Measurements from ENCODE around the gene PRPF40B.

The PRPF40B gene

GRCh38 chr12:49646331-49646830, 23.0 kb downstream of the PRPF40B start:
- Histone ChIP-seq H3K27me3 (ENCODE audit: control insufficient read depth, insufficient read depth, low read length, poor library complexity, severe bottlenecking) (no peaks in the 10 kb centered on the region), H3K4me1 (ENCODE audit: control insufficient read depth, insufficient read depth, low read length) (peaks cover 6% of the 10 kb centered on the region), H3K4me3 (ENCODE audit: insufficient read depth, low read depth, low read length) (no peak overlapping the region), H3K27ac (ENCODE audit: insufficient read depth, low read depth, low read length, poor library complexity, severe bottlenecking) (no peak overlapping the region), H3K36me3 (ENCODE audit: control insufficient read depth, insufficient read depth, low read length) (peaks cover 46% of the 10 kb centered on the region), H3K9me3 (ENCODE audit: control insufficient read depth, low read length) (no peaks in the 10 kb centered on the region)
- 97 to 98% methylated on average over 7 of the region's 7 CpGs for WGBS, 2 experiments

- peaks cover 46% of the 10 kb centered on the region for H3K36me3 ChIP-seq (ENCODE audit: control insufficient read depth, insufficient read depth, low read length)
- no peaks in the 10 kb centered on the region for H3K9me3 ChIP-seq (ENCODE audit: control insufficient read depth, low read length)
- WGBS, 2 experiments = 88 to 89% methylated on average over 12 of the region's 12 CpGs
- peaks cover 6% of the 10 kb centered on the region for H3K4me1 ChIP-seq (ENCODE audit: control insufficient read depth, insufficient read depth, low read length)
- no peak overlapping the region for H3K4me3 ChIP-seq (ENCODE audit: insufficient read depth, low read depth, low read length)
- H3K27ac ChIP-seq (ENCODE audit: insufficient read depth, low read depth, low read length, poor library complexity, severe bottlenecking) = no peak overlapping the region
- H3K27me3 ChIP-seq (ENCODE audit: control insufficient read depth, insufficient read depth, low read length, poor library complexity, severe bottlenecking) = no peaks in the 10 kb centered on the region
Observed at GRCh38 chr12:49646871-49647654, 23.7 kb downstream of the PRPF40B start.

- WGBS, 2 experiments = 92 to 95% methylated on average over 15 of the region's 15 CpGs
- Histone ChIP-seq H3K9me3 (ENCODE audit: control insufficient read depth, low read length) (no peaks in the 10 kb centered on the region), H3K4me3 (ENCODE audit: insufficient read depth, low read depth, low read length) (no peak overlapping the region), H3K36me3 (ENCODE audit: control insufficient read depth, insufficient read depth, low read length) (peaks cover 46% of the 10 kb centered on the region), H3K27me3 (ENCODE audit: control insufficient read depth, insufficient read depth, low read length, poor library complexity, severe bottlenecking) (no peaks in the 10 kb centered on the region), H3K27ac (ENCODE audit: insufficient read depth, low read depth, low read length, poor library complexity, severe bottlenecking) (no peak overlapping the region), H3K4me1 (ENCODE audit: control insufficient read depth, insufficient read depth, low read length) (peaks cover 6% of the 10 kb centered on the region)
Observed at GRCh38 chr12:49647827-49648711, 24.7 kb downstream of the PRPF40B start.

- H3K9me3 ChIP-seq (ENCODE audit: control insufficient read depth, low read length) = no peaks in the 10 kb centered on the region
- no peak overlapping the region for H3K27ac ChIP-seq (ENCODE audit: insufficient read depth, low read depth, low read length, poor library complexity, severe bottlenecking)
- H3K27me3 ChIP-seq (ENCODE audit: control insufficient read depth, insufficient read depth, low read length, poor library complexity, severe bottlenecking) = no peaks in the 10 kb centered on the region
- H3K36me3 ChIP-seq (ENCODE audit: control insufficient read depth, insufficient read depth, low read length) = peaks cover 45% of the 10 kb centered on the region
- H3K4me3 ChIP-seq (ENCODE audit: insufficient read depth, low read depth, low read length) = no peak overlapping the region
- H3K4me1 ChIP-seq (ENCODE audit: control insufficient read depth, insufficient read depth, low read length) = peaks cover 6% of the 10 kb centered on the region
- WGBS, 2 experiments = 82 to 91% methylated on average over 3 of the region's 3 CpGs
Observed at GRCh38 chr12:49648712-49649003, 25.3 kb downstream of the PRPF40B start.

GRCh38 chr12:49649445-49649844, 26.1 kb downstream of the PRPF40B start:
- H3K27me3 ChIP-seq (ENCODE audit: control insufficient read depth, insufficient read depth, low read length, poor library complexity, severe bottlenecking) = no peaks in the 10 kb centered on the region
- peaks cover 38% of the 10 kb centered on the region for H3K36me3 ChIP-seq (ENCODE audit: control insufficient read depth, insufficient read depth, low read length)
- H3K4me1 ChIP-seq (ENCODE audit: control insufficient read depth, insufficient read depth, low read length) = peaks cover 6% of the 10 kb centered on the region
- H3K9me3 ChIP-seq (ENCODE audit: control insufficient read depth, low read length) = no peaks in the 10 kb centered on the region
- 97% methylated on average over 11 of the region's 11 CpGs for WGBS, 2 experiments
- H3K4me3 ChIP-seq (ENCODE audit: insufficient read depth, low read depth, low read length) = no peak overlapping the region
- no peak overlapping the region for H3K27ac ChIP-seq (ENCODE audit: insufficient read depth, low read depth, low read length, poor library complexity, severe bottlenecking)

- peaks cover 6% of the 10 kb centered on the region for H3K4me1 ChIP-seq (ENCODE audit: control insufficient read depth, insufficient read depth, low read length)
- H3K4me3 ChIP-seq (ENCODE audit: insufficient read depth, low read depth, low read length) = no peak overlapping the region
- no peaks in the 10 kb centered on the region for H3K9me3 ChIP-seq (ENCODE audit: control insufficient read depth, low read length)
- no peaks in the 10 kb centered on the region for H3K27me3 ChIP-seq (ENCODE audit: control insufficient read depth, insufficient read depth, low read length, poor library complexity, severe bottlenecking)
- H3K36me3 ChIP-seq (ENCODE audit: control insufficient read depth, insufficient read depth, low read length) = peaks cover 36% of the 10 kb centered on the region
- no peak overlapping the region for H3K27ac ChIP-seq (ENCODE audit: insufficient read depth, low read depth, low read length, poor library complexity, severe bottlenecking)
- 90 to 93% methylated on average over 5 of the region's 5 CpGs for WGBS, 2 experiments
Observed at GRCh38 chr12:49649892-49650291, 26.5 kb downstream of the PRPF40B start.

GRCh38 chr12:49651855-49652254, 28.5 kb downstream of the PRPF40B start:
- H3K4me3 ChIP-seq (ENCODE audit: insufficient read depth, low read depth, low read length) = no peak overlapping the region
- H3K36me3 ChIP-seq (ENCODE audit: control insufficient read depth, insufficient read depth, low read length) = peaks cover 20% of the 10 kb centered on the region
- no peaks in the 10 kb centered on the region for H3K27me3 ChIP-seq (ENCODE audit: control insufficient read depth, insufficient read depth, low read length, poor library complexity, severe bottlenecking)
- peaks cover 6% of the 10 kb centered on the region for H3K4me1 ChIP-seq (ENCODE audit: control insufficient read depth, insufficient read depth, low read length)
- no peaks in the 10 kb centered on the region for H3K9me3 ChIP-seq (ENCODE audit: control insufficient read depth, low read length)
- no peak overlapping the region for H3K27ac ChIP-seq (ENCODE audit: insufficient read depth, low read depth, low read length, poor library complexity, severe bottlenecking)
- WGBS, 2 experiments = 78 to 79% methylated on average over 8 of the region's 8 CpGs

- Histone ChIP-seq H3K9me3 (ENCODE audit: control insufficient read depth, low read length) (no peaks in the 10 kb centered on the region), H3K4me1 (ENCODE audit: control insufficient read depth, insufficient read depth, low read length) (no peaks in the 10 kb centered on the region), H3K27ac (ENCODE audit: insufficient read depth, low read depth, low read length, poor library complexity, severe bottlenecking) (no peak overlapping the region), H3K27me3 (ENCODE audit: control insufficient read depth, insufficient read depth, low read length, poor library complexity, severe bottlenecking) (no peaks in the 10 kb centered on the region), H3K36me3 (ENCODE audit: control insufficient read depth, insufficient read depth, low read length) (peaks cover 27% of the 10 kb centered on the region), H3K4me3 (ENCODE audit: insufficient read depth, low read depth, low read length) (no peak overlapping the region)
- WGBS, 2 experiments = 96 to 98% methylated on average over 4 of the region's 4 CpGs
Observed at GRCh38 chr12:49652921-49653520, 29.7 kb downstream of the PRPF40B start.

GRCh38 chr12:49654715-49655114, 31.4 kb downstream of the PRPF40B start:
- no peak overlapping the region for H3K27ac ChIP-seq (ENCODE audit: insufficient read depth, low read depth, low read length, poor library complexity, severe bottlenecking)

More at GRCh38 chr12:49654715-49655114, 31.4 kb downstream of the PRPF40B start:
- H3K9me3 ChIP-seq (ENCODE audit: control insufficient read depth, low read length) = no peaks in the 10 kb centered on the region
- WGBS, 2 experiments = 95 to 97% methylated on average over 5 of the region's 5 CpGs
- H3K36me3 ChIP-seq (ENCODE audit: control insufficient read depth, insufficient read depth, low read length) = peaks cover 18% of the 10 kb centered on the region
- H3K4me3 ChIP-seq (ENCODE audit: insufficient read depth, low read depth, low read length) = no peak overlapping the region
- H3K4me1 ChIP-seq (ENCODE audit: control insufficient read depth, insufficient read depth, low read length) = no peaks in the 10 kb centered on the region
- no peaks in the 10 kb centered on the region for H3K27me3 ChIP-seq (ENCODE audit: control insufficient read depth, insufficient read depth, low read length, poor library complexity, severe bottlenecking)
